MM.1S (cell line): ENCODE results near the gene TSPAN11.

Experiments
- CTCF ChIP-seq: fragments of 300-600 bp; sonication (generic); IDR thresholded peaks from 2 replicates; pipeline ENCODE4 v1.5.1; 2016; ENCODE audit warnings: antibody characterized with exemption, low read length, mixed read lengths
- EZH2 ChIP-seq: fragments of 300-600 bp; sonication (generic); optimal IDR thresholded peaks from 2 replicates; pipeline ENCODE3; 2017; ENCODE audit warnings: low read depth, mild to moderate bottlenecking, antibody characterized with exemption, low read length, mixed read lengths

GRCh38 chr12:31021809-31022494 lies 95.4 kb downstream of the TSPAN11 start:
- TF ChIP-seq EZH2 (no peak), CTCF (no peak)
